HT-29 (cell line): ENCODE measurements around the gene CDPF1. TPM values are rescaled to one million over a fixed set of nuclear protein-coding genes. Genes with fewer than 3 reads are reported as not detected.

Source experiments
- total RNA-seq: library from RNA; depleted of rRNA; stranded (reverse); fragments of >200 nt; shearing (Covaris generic); gene quantifications from 2 replicates; pipeline ENCODE4 v1.2.3, GENCODE V29; 2014; rRNA removed

Gene CDPF1
- total RNA-seq, 1 experiment from 2014 or later, result 9.5 TPM

Other genes with a start within 250 kb of the CDPF1 start
- gene PPARA, start 99.8 kb downstream of the CDPF1 start, total RNA-seq, result 14.6 and 18.1 TPM in 2 replicates
- gene PKDREJ, start 13.1 kb upstream of the CDPF1 start, total RNA-seq, result not detected in 2 replicates
- gene TTC38, start 17.7 kb upstream of the CDPF1 start, total RNA-seq, result 37.0 and 43.6 TPM in 2 replicates
- gene GTSE1, start 46.6 kb upstream of the CDPF1 start, total RNA-seq, result 22.0 and 23.5 TPM in 2 replicates
- gene TRMU, start 85.4 kb upstream of the CDPF1 start, total RNA-seq, result 56.3 and 64.7 TPM in 2 replicates